Esophagus squamous epithelium (tissue), 4 donors: ENCODE results near the gene KLHL33.

Source experiments
- POLR2A ChIP-seq, 4 donors: fragments of 450-650 bp; IDR thresholded peaks; one replicate each; pipeline ENCODE4 v1.6.1; 2017; ENCODE audit warnings: antibody characterized with exemption in 4 of 4, mild to moderate bottlenecking in 4 of 4, moderate library complexity in 3 of 4
- TF ChIP-seq, protein P1 (sequence below), 6 experiments: fragments of 450-650 bp in 4 of 6; fragments of 200-600 bp in 2 of 6; sonication (generic) in 2 of 6; IDR thresholded peaks; one replicate each; pipeline ENCODE4 v1.5.1; 2016 to 2019; ENCODE audit warnings: antibody characterized with exemption in 6 of 6, mild to moderate bottlenecking in 4 of 6, moderate library complexity in 4 of 6

DNA sequence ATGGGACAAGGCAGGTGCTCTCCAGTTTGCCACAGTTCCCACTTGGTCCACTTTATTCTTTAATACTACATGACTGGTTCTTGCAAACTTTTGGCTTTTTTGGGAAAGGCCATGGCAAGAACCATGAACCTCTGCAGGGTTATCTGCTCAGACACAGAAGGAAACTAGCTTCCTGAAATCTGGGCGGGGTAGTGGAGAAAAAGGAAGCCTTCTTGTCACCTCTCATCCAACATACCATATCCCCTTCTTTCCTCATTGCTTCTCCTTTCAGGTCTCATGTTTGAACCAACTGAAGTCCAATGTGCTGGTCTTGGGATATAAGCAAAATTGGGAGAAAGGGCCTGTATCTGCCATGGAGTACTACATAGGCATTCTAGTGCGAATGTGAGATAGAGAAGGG, 5.5 kb upstream of the KLHL33 start:
- TF ChIP-seq, protein P1, sequence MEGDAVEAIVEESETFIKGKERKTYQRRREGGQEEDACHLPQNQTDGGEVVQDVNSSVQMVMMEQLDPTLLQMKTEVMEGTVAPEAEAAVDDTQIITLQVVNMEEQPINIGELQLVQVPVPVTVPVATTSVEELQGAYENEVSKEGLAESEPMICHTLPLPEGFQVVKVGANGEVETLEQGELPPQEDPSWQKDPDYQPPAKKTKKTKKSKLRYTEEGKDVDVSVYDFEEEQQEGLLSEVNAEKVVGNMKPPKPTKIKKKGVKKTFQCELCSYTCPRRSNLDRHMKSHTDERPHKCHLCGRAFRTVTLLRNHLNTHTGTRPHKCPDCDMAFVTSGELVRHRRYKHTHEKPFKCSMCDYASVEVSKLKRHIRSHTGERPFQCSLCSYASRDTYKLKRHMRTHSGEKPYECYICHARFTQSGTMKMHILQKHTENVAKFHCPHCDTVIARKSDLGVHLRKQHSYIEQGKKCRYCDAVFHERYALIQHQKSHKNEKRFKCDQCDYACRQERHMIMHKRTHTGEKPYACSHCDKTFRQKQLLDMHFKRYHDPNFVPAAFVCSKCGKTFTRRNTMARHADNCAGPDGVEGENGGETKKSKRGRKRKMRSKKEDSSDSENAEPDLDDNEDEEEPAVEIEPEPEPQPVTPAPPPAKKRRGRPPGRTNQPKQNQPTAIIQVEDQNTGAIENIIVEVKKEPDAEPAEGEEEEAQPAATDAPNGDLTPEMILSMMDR (IDR thresholded peaks at IDR 0.05): no peak
- no peak for TF ChIP-seq POLR2A (IDR thresholded peaks at IDR 0.05)
